ENCODE measurements around the gene GPR84.

GPR84 gene

DNA sequence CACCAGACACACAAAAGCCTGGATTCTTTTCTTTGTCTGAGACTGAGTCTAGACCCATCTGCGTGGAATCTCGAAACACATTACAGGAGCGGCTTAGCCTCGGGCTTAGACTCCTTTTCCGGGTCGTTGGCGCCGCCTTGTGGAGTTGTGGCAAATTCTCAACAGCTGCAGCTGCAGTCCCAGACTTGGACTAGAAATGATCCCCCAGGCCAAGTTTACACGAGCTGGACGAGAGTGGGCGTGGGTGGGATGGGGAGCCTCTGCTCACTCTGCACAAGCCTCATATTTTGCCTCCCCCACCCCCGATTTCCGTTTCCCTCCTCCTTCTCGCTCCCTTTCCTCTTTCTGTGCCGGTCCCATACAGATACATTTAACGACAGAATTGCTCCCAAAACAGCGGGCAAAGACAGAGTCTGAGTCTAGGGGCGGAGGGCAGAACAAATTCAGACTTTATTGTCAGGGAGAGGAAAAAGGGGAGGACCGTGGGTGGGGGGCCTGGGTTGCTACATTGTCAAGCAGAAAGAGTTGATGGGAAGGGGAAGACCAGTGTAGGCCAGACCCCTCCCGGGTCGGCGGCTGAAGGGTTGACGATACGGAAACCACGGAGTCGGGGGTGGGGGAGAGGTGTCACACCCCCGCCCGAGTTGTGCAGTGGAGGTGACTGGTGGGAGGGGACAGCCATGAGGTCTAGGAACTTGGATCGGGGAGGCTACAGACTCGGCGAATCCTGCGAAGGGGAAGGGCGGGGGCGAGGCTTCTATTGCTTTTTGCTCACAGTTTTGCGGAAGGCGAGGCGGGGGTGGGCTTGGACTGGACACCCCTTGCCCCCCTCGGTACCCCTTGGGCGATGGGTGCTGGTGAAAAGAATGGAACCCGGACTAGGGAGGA lies 4.7 kb upstream of the GPR84 start:
- peak; percentile 93 for DNase-seq (ENCODE audit: low read depth)
- peak overlapping the region; percentile 47 for H3K4me3 ChIP-seq (ENCODE audit: low read depth, low read length)

GRCh38 chr12:54368025-54368708 lies 3.9 kb upstream of the GPR84 start:
- no peak for TF ChIP-seq CTCF (conservative IDR thresholded peaks at IDR 0.05; ENCODE audit: low read depth, low read length)
- no peak for DNase-seq (ENCODE audit: low read depth)
- H3K4me3 ChIP-seq (ENCODE audit: low read depth, low read length) = peak overlapping the region; percentile 11

More for the DNA sequence above, 4.7 kb upstream of the GPR84 start:
- peak; percentile 97 for TF ChIP-seq CTCF (conservative IDR thresholded peaks at IDR 0.05; ENCODE audit: low read depth, low read length)

DNA sequence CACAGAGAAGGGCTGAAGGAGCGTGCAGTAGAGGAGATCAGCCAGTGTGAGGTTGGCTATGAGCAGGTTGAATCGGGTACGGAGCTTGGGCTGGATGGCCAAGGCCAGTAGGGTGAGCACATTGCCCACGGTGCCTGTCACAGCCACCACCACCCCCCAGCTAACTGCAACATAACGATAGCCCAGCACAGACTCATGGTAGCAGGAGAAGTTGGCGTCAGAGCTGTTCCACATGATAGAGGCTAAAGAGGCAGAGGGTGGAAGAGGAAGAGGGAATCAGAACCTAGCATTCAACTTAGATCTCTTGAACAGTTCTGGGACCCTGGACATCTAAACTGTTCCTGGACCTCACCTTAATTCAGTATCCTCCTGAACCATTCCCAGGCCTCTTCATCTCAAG lies 668 bp downstream of the GPR84 start:
- no peak for TF ChIP-seq CTCF (conservative IDR thresholded peaks at IDR 0.05; ENCODE audit: low read depth, low read length)
- no peak overlapping the region for H3K4me3 ChIP-seq (ENCODE audit: low read depth, low read length)
- no peak for DNase-seq (ENCODE audit: low read depth)

- no peak for DNase-seq (ENCODE audit: low read depth)
- H3K4me3 ChIP-seq (ENCODE audit: low read depth, low read length) = no peak overlapping the region
- TF ChIP-seq CTCF (conservative IDR thresholded peaks at IDR 0.05; ENCODE audit: low read depth, low read length) = no peak
These were observed 1.2 kb downstream of the GPR84 start for GRCh38 chr12:54363047-54363446.

DNA sequence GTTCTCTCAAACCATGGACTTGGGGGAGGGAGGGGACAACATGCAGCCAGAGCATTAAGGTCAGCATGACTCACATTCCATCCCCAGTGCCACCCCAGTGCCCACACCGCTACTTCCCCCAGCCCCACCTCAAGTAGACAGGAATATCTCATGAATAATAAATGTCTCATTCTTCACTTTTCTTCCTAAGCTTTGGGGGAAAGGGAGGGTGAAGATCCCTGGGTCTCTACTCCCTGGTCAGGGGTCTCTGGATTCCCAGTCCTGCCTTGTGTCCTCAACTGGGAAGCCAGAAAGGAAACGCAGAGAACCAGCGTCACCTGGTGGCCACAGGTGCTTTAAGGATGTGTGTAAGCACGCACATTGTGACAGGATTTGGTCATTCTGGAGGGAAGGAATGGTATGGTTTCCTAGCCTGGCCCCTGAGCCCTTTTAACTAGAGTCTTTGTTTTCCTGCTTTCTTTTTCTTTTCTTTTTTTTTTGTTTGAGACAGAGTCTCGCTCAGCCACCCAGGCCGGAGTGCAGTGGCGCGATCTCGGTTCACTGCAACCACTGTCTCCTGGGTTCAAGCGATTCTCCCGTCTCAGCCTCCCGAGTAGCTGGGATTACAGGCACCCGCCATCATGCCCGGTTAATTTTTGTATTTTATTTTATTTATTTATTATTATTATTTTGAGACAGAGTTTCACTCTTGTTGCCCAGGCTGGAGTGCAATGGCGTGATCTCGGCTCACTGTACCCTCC lies 3.4 kb downstream of the GPR84 start:
- DNase-seq (ENCODE audit: low read depth) = peak; percentile 89
- TF ChIP-seq CTCF (conservative IDR thresholded peaks at IDR 0.05; ENCODE audit: low read depth, low read length) = peak; percentile 96

GRCh38 chr12:54359762-54360351 lies 4.4 kb downstream of the GPR84 start:
- peak overlapping the region; percentile 56 for H3K4me3 ChIP-seq (ENCODE audit: low read depth, low read length)
- no peak for TF ChIP-seq CTCF (conservative IDR thresholded peaks at IDR 0.05; ENCODE audit: low read depth, low read length)
- no peak for DNase-seq (ENCODE audit: low read depth)

More for the DNA sequence above, 3.4 kb downstream of the GPR84 start:
- no peak overlapping the region for H3K4me3 ChIP-seq (ENCODE audit: low read depth, low read length)
